Measurements from ENCODE around the gene NR1H4.

The NR1H4 gene

DNA sequence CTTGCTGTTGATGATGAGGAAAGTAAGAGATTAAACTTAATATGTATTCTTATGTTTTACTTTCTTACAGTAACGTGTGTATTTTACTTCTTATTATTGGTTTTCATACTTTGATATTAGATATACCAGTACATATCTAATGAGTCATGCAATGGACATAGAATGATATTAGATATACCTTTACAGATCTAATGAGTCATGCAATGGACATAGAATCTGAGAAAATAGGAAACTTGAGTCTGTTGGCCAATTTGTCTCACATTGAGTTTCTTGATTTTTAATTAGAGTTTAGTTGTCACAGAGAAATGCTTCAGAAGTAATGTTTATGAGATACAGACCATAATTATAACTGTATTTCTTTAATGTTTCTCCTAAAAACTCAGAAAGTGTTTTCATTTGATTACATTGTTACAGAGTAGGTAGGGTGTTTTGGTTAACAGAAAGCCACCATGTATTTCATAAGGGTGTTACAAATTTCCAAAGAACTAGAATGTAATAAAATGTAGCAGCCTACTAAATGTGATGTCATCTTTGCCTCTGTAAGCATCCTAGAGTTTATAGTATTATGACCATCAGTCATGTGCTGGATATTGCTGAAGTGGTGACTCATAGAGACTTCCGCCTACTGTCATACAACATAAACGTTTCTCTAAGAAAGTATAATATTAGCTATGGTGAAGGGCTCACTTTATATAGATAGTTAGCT is 102.8 kb downstream of the NR1H4 start:
- Histone ChIP-seq H3K9me3 (ENCODE audit: control insufficient read depth, insufficient read depth, low read depth, low read length) (no peaks in the 10 kb centered on the region), H3K36me3 (ENCODE audit: control insufficient read depth in 2 of 2, insufficient read depth in 1 of 2, low read length in 2 of 2) (peaks cover 0 to 8% of the 10 kb centered on the region in 2 experiments; a peak in 2 of 3 replicates), H3K4me3 (ENCODE audit: low read depth, low read length) (no peak overlapping the region), H3K27ac (ENCODE audit: extremely low read depth, low read depth, low read length) (no peak overlapping the region), H3K4me1 (ENCODE audit: control insufficient read depth, insufficient read depth, low read length) (peaks cover 15% of the 10 kb centered on the region; the same call in 1 of the 2 replicates)
- CTCF ChIA-PET, result interaction anchor here (0.7 kb wide), 1 partner anchor 171 kb away, joined by 3 read pairs; no protein-coding TSS in a partner anchor
- POLR2A ChIA-PET, result no interaction called here
- no peak for TF ChIP-seq ZNF140 (tag by site-specific recombination; IDR thresholded peaks at IDR 0.05)
- TF ChIP-seq, protein P1, sequence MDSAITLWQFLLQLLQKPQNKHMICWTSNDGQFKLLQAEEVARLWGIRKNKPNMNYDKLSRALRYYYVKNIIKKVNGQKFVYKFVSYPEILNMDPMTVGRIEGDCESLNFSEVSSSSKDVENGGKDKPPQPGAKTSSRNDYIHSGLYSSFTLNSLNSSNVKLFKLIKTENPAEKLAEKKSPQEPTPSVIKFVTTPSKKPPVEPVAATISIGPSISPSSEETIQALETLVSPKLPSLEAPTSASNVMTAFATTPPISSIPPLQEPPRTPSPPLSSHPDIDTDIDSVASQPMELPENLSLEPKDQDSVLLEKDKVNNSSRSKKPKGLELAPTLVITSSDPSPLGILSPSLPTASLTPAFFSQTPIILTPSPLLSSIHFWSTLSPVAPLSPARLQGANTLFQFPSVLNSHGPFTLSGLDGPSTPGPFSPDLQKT (IDR thresholded peaks at IDR 0.05; ENCODE audit: borderline replicate concordance, low read depth, low read length), result no peak
- TF ChIP-seq ZSCAN30 (tag by site-specific recombination; IDR thresholded peaks at IDR 0.05), result peak; percentile 26; the same call in 1 of the 2 replicates
- TF ChIP-seq ZNF530 (tag by site-specific recombination; IDR thresholded peaks at IDR 0.05; ENCODE audit: low read depth), result no peak
- TF ChIP-seq, protein P2, sequence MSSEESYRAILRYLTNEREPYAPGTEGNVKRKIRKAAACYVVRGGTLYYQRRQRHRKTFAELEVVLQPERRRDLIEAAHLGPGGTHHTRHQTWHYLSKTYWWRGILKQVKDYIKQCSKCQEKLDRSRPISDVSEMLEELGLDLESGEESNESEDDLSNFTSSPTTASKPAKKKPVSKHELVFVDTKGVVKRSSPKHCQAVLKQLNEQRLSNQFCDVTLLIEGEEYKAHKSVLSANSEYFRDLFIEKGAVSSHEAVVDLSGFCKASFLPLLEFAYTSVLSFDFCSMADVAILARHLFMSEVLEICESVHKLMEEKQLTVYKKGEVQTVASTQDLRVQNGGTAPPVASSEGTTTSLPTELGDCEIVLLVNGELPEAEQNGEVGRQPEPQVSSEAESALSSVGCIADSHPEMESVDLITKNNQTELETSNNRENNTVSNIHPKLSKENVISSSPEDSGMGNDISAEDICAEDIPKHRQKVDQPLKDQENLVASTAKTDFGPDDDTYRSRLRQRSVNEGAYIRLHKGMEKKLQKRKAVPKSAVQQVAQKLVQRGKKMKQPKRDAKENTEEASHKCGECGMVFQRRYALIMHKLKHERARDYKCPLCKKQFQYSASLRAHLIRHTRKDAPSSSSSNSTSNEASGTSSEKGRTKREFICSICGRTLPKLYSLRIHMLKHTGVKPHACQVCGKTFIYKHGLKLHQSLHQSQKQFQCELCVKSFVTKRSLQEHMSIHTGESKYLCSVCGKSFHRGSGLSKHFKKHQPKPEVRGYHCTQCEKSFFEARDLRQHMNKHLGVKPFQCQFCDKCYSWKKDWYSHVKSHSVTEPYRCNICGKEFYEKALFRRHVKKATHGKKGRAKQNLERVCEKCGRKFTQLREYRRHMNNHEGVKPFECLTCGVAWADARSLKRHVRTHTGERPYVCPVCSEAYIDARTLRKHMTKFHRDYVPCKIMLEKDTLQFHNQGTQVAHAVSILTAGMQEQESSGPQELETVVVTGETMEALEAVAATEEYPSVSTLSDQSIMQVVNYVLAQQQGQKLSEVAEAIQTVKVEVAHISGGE (tag by site-specific recombination; conservative IDR thresholded peaks at IDR 0.05; ENCODE audit: low read depth), result no peak
- peak; percentile 57; the same call in 1 of the 2 replicates for TF ChIP-seq ZNF843 (tag by site-specific recombination; IDR thresholded peaks at IDR 0.05)
- TF ChIP-seq, protein P3, sequence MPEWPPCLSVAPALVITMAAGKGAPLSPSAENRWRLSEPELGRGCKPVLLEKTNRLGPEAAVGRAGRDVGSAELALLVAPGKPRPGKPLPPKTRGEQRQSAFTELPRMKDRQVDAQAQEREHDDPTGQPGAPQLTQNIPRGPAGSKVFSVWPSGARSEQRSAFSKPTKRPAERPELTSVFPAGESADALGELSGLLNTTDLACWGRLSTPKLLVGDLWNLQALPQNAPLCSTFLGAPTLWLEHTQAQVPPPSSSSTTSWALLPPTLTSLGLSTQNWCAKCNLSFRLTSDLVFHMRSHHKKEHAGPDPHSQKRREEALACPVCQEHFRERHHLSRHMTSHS (tag by site-specific recombination; IDR thresholded peaks at IDR 0.05), result no peak
- TF ChIP-seq ZNF10 (tag by site-specific recombination; IDR thresholded peaks at IDR 0.05), result no peak
- peak; percentile 90 for TF ChIP-seq ZEB2 (tag by site-specific recombination; IDR thresholded peaks at IDR 0.05)
- no peak for TF ChIP-seq ZNF114 (tag by site-specific recombination; IDR thresholded peaks at IDR 0.05)
- TF ChIP-seq ZBTB21 (tag by site-specific recombination; IDR thresholded peaks at IDR 0.05), result peak; percentile 88
- no peak for TF ChIP-seq ZNF174 (tag by site-specific recombination; IDR thresholded peaks at IDR 0.05)
- no peak for TF ChIP-seq ZIC2 (tag by site-specific recombination; IDR thresholded peaks at IDR 0.05)
- no peak for TF ChIP-seq ZNF549 (tag by site-specific recombination; IDR thresholded peaks at IDR 0.05)
- TF ChIP-seq ZNF664 (tag by site-specific recombination; IDR thresholded peaks at IDR 0.05), result no peak
- no peak for TF ChIP-seq ZNF658 (tag by site-specific recombination; IDR thresholded peaks at IDR 0.05)
- TF ChIP-seq ZNF76 (tag by site-specific recombination; IDR thresholded peaks at IDR 0.05; ENCODE audit: borderline replicate concordance, low read depth), result 0 out of 2 replicates have a peak, but pooled peaks have one; percentile 34
- TF ChIP-seq KLF7 (tag by site-specific recombination; IDR thresholded peaks at IDR 0.05; ENCODE audit: borderline replicate concordance), result no peak
- TF ChIP-seq, protein P4, sequence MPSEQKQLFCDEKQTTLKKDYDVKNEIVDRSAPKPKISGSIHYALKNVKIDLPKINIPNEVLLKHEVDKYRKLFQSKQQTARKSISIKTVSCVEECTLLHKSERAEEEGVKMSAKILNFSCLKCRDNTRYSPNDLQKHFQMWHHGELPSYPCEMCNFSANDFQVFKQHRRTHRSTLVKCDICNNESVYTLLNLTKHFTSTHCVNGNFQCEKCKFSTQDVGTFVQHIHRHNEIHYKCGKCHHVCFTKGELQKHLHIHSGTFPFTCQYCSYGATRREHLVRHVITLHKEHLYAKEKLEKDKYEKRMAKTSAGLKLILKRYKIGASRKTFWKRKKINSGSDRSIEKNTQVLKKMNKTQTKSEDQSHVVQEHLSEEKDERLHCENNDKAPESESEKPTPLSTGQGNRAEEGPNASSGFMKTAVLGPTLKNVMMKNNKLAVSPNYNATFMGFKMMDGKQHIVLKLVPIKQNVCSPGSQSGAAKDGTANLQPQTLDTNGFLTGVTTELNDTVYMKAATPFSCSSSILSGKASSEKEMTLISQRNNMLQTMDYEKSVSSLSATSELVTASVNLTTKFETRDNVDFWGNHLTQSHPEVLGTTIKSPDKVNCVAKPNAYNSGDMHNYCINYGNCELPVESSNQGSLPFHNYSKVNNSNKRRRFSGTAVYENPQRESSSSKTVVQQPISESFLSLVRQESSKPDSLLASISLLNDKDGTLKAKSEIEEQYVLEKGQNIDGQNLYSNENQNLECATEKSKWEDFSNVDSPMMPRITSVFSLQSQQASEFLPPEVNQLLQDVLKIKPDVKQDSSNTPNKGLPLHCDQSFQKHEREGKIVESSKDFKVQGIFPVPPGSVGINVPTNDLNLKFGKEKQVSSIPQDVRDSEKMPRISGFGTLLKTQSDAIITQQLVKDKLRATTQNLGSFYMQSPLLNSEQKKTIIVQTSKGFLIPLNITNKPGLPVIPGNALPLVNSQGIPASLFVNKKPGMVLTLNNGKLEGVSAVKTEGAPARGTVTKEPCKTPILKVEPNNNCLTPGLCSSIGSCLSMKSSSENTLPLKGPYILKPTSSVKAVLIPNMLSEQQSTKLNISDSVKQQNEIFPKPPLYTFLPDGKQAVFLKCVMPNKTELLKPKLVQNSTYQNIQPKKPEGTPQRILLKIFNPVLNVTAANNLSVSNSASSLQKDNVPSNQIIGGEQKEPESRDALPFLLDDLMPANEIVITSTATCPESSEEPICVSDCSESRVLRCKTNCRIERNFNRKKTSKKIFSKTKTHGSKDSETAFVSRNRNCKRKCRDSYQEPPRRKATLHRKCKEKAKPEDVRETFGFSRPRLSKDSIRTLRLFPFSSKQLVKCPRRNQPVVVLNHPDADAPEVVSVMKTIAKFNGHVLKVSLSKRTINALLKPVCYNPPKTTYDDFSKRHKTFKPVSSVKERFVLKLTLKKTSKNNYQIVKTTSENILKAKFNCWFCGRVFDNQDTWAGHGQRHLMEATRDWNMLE (tag by site-specific recombination; conservative IDR thresholded peaks at IDR 0.05; ENCODE audit: low read depth), result peak; percentile 58
- TF ChIP-seq, protein P5, sequence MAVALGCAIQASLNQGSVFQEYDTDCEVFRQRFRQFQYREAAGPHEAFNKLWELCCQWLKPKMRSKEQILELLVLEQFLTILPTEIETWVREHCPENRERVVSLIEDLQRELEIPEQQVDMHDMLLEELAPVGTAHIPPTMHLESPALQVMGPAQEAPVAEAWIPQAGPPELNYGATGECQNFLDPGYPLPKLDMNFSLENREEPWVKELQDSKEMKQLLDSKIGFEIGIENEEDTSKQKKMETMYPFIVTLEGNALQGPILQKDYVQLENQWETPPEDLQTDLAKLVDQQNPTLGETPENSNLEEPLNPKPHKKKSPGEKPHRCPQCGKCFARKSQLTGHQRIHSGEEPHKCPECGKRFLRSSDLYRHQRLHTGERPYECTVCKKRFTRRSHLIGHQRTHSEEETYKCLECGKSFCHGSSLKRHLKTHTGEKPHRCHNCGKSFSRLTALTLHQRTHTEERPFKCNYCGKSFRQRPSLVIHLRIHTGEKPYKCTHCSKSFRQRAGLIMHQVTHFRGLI (tag by site-specific recombination; IDR thresholded peaks at IDR 0.05), result no peak
- TF ChIP-seq, protein P6, sequence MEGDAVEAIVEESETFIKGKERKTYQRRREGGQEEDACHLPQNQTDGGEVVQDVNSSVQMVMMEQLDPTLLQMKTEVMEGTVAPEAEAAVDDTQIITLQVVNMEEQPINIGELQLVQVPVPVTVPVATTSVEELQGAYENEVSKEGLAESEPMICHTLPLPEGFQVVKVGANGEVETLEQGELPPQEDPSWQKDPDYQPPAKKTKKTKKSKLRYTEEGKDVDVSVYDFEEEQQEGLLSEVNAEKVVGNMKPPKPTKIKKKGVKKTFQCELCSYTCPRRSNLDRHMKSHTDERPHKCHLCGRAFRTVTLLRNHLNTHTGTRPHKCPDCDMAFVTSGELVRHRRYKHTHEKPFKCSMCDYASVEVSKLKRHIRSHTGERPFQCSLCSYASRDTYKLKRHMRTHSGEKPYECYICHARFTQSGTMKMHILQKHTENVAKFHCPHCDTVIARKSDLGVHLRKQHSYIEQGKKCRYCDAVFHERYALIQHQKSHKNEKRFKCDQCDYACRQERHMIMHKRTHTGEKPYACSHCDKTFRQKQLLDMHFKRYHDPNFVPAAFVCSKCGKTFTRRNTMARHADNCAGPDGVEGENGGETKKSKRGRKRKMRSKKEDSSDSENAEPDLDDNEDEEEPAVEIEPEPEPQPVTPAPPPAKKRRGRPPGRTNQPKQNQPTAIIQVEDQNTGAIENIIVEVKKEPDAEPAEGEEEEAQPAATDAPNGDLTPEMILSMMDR (tag by site-specific recombination; IDR thresholded peaks at IDR 0.05), result no peak
- no peak for TF ChIP-seq SP3 (tag by site-specific recombination; IDR thresholded peaks at IDR 0.05)
- peak; percentile 89 for TF ChIP-seq ZNF660 (tag by site-specific recombination; IDR thresholded peaks at IDR 0.05)
- no peak for TF ChIP-seq SCRT2 (tag by site-specific recombination; IDR thresholded peaks at IDR 0.05)

Measured in HEK293 (cell line).